ENCODE results near the gene ZNF764. TPM values are rescaled to one million over a fixed set of nuclear protein-coding genes. Genes with fewer than 3 reads are reported as not detected.

Gene ZNF764
- total and polyA plus RNA-seq, 9 of the 15 experiments (the other 6 are each of a cell fraction or from before 2014, with no cell fraction given), result 0.69 to 10.1 (median 4.1) TPM

DNA sequence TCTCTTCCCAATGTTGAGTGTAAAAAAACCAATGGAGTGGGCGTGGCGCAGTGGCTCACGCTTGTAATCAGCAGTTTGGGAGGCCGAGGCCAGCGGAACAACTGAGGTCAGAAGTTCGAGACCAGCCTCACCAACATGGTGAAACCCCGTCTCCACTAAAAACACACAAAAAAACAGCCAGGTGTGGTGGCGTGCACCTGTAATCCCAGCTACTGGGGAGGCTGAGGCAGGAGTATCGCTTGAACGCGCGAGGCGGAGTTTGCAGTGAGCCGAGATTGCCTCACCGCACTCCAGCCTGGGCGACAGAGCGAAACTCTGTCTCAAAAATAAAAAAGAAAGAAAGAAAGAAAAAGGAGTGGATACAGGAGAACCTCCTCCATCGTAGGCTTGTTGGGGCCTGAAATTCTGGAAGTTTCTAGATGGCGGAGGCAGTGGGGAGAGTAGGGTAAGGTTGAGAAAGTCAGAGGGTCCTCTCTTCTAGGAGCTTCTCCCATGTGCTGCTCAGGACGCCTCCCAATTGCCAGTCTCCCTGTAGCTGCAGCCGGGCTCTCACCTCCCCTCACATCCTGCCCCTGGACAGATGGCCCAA lies 709 bp upstream of the ZNF764 start (continued):
- TF ChIP-seq, protein P1, sequence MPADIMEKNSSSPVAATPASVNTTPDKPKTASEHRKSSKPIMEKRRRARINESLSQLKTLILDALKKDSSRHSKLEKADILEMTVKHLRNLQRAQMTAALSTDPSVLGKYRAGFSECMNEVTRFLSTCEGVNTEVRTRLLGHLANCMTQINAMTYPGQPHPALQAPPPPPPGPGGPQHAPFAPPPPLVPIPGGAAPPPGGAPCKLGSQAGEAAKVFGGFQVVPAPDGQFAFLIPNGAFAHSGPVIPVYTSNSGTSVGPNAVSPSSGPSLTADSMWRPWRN (IDR thresholded peaks at IDR 0.05; ENCODE audit: low read depth), result peak; percentile 66
- TF ChIP-seq, protein P2, sequence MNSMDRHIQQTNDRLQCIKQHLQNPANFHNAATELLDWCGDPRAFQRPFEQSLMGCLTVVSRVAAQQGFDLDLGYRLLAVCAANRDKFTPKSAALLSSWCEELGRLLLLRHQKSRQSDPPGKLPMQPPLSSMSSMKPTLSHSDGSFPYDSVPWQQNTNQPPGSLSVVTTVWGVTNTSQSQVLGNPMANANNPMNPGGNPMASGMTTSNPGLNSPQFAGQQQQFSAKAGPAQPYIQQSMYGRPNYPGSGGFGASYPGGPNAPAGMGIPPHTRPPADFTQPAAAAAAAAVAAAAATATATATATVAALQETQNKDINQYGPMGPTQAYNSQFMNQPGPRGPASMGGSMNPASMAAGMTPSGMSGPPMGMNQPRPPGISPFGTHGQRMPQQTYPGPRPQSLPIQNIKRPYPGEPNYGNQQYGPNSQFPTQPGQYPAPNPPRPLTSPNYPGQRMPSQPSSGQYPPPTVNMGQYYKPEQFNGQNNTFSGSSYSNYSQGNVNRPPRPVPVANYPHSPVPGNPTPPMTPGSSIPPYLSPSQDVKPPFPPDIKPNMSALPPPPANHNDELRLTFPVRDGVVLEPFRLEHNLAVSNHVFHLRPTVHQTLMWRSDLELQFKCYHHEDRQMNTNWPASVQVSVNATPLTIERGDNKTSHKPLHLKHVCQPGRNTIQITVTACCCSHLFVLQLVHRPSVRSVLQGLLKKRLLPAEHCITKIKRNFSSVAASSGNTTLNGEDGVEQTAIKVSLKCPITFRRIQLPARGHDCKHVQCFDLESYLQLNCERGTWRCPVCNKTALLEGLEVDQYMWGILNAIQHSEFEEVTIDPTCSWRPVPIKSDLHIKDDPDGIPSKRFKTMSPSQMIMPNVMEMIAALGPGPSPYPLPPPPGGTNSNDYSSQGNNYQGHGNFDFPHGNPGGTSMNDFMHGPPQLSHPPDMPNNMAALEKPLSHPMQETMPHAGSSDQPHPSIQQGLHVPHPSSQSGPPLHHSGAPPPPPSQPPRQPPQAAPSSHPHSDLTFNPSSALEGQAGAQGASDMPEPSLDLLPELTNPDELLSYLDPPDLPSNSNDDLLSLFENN (IDR thresholded peaks at IDR 0.05; ENCODE audit: low read depth in 2 of 2, low read length in 2 of 2), result no peak
- TF ChIP-seq, protein P3, sequence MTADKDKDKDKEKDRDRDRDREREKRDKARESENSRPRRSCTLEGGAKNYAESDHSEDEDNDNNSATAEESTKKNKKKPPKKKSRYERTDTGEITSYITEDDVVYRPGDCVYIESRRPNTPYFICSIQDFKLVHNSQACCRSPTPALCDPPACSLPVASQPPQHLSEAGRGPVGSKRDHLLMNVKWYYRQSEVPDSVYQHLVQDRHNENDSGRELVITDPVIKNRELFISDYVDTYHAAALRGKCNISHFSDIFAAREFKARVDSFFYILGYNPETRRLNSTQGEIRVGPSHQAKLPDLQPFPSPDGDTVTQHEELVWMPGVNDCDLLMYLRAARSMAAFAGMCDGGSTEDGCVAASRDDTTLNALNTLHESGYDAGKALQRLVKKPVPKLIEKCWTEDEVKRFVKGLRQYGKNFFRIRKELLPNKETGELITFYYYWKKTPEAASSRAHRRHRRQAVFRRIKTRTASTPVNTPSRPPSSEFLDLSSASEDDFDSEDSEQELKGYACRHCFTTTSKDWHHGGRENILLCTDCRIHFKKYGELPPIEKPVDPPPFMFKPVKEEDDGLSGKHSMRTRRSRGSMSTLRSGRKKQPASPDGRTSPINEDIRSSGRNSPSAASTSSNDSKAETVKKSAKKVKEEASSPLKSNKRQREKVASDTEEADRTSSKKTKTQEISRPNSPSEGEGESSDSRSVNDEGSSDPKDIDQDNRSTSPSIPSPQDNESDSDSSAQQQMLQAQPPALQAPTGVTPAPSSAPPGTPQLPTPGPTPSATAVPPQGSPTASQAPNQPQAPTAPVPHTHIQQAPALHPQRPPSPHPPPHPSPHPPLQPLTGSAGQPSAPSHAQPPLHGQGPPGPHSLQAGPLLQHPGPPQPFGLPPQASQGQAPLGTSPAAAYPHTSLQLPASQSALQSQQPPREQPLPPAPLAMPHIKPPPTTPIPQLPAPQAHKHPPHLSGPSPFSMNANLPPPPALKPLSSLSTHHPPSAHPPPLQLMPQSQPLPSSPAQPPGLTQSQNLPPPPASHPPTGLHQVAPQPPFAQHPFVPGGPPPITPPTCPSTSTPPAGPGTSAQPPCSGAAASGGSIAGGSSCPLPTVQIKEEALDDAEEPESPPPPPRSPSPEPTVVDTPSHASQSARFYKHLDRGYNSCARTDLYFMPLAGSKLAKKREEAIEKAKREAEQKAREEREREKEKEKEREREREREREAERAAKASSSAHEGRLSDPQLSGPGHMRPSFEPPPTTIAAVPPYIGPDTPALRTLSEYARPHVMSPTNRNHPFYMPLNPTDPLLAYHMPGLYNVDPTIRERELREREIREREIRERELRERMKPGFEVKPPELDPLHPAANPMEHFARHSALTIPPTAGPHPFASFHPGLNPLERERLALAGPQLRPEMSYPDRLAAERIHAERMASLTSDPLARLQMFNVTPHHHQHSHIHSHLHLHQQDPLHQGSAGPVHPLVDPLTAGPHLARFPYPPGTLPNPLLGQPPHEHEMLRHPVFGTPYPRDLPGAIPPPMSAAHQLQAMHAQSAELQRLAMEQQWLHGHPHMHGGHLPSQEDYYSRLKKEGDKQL (CRISPR knock-in tag; IDR thresholded peaks at IDR 0.05; ENCODE audit: borderline replicate concordance), result no peak
- no peak for TF ChIP-seq TAF9B (IDR thresholded peaks at IDR 0.05; ENCODE audit: partially characterized antibody)
- no peak for TF ChIP-seq CREM (IDR thresholded peaks at IDR 0.05; ENCODE audit: low read depth)
- TF ChIP-seq, protein P4, sequence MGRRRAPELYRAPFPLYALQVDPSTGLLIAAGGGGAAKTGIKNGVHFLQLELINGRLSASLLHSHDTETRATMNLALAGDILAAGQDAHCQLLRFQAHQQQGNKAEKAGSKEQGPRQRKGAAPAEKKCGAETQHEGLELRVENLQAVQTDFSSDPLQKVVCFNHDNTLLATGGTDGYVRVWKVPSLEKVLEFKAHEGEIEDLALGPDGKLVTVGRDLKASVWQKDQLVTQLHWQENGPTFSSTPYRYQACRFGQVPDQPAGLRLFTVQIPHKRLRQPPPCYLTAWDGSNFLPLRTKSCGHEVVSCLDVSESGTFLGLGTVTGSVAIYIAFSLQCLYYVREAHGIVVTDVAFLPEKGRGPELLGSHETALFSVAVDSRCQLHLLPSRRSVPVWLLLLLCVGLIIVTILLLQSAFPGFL (CRISPR knock-in tag; IDR thresholded peaks at IDR 0.05), result 0 out of 2 replicates have a peak, but pooled peaks have one; percentile 78
- TF ChIP-seq, protein P5, sequence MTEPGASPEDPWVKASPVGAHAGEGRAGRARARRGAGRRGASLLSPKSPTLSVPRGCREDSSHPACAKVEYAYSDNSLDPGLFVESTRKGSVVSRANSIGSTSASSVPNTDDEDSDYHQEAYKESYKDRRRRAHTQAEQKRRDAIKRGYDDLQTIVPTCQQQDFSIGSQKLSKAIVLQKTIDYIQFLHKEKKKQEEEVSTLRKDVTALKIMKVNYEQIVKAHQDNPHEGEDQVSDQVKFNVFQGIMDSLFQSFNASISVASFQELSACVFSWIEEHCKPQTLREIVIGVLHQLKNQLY (CRISPR knock-in tag; conservative IDR thresholded peaks at IDR 0.05), result no peak
- no peak for TF ChIP-seq ZKSCAN1 (IDR thresholded peaks at IDR 0.05; ENCODE audit: low read depth, low read length)
- TF ChIP-seq CAMTA2 (CRISPR knock-in tag; conservative IDR thresholded peaks at IDR 0.05), result no peak
- no peak for TF ChIP-seq NR2C1 (IDR thresholded peaks at IDR 0.05)
- no peak for TF ChIP-seq NR2C1 (tag; IDR thresholded peaks at IDR 0.05)
- TF ChIP-seq ZBTB17 (CRISPR knock-in tag; IDR thresholded peaks at IDR 0.05), result no peak
- no peak for TF ChIP-seq SIX5 (IDR thresholded peaks at IDR 0.05; ENCODE audit: borderline replicate concordance in 1 of 2, insufficient read depth in 1 of 2, low read depth in 1 of 2, low read length in 2 of 2)
- TF ChIP-seq GTF2F1 (IDR thresholded peaks at IDR 0.05; ENCODE audit: low read depth, low read length), result no peak

Measured in K562 (cell line).